ENCODE data around the gene SLC38A6. TPM values are rescaled to one million over a fixed set of nuclear protein-coding genes. Genes with fewer than 3 reads are reported as not detected.

Gene SLC38A6
- total RNA-seq, 1 experiment from 2014 or later = 6.0 TPM

DNA sequence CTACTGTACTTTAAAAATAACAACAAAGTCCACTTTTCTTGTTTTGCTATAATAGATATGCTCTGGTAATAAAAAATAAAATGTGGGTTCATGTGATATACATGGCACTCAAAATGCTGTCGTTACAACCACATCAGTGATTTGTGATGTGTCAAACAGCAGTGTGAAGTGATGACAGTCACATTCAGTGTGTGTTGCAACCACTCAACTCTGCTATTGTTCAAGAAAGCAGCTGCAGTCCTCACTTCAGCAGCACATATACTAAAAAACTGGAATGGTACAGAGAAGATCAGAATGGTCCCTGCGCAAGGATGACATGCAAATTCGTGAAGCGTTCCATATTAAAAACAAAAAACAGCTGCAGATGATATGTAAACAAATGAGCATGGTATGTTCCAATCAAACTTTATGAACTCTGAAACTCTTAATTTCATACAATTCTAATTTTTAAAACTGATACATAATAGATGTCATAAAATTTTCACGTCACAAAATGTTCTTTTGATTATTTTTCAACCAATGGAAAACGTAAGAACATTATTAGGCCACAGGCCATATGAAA lies 6.9 kb upstream of the SLC38A6 start:
- Histone ChIP-seq H2AFZ (ENCODE audit: low read length) (no peak overlapping the region), H3K4me2 (ENCODE audit: insufficient read depth, insufficient read length, low read length) (no peak overlapping the region), H3K27me3 (ENCODE audit: insufficient read depth, low read length) (no peaks in the 10 kb centered on the region; the same call in 1 of the 2 replicates), H4K20me1 (ENCODE audit: control insufficient read depth, insufficient read depth, insufficient read length) (no peaks in the 10 kb centered on the region), H4K8ac (replicated peaks; ENCODE audit: insufficient read length, low read depth, low read length) (no peak overlapping the region), H3K23me2 (ENCODE audit: insufficient read length, low read depth, low read length, poor library complexity, severe bottlenecking) (no peaks in the 10 kb centered on the region), H2BK12ac (ENCODE audit: insufficient read length, low read depth, low read length) (no peak overlapping the region), H3K27ac (ENCODE audit: insufficient read length, low read depth, low read length) (no peak overlapping the region), H3K14ac (ENCODE audit: insufficient read depth, low read length) (no peak overlapping the region), H2AK5ac (ENCODE audit: insufficient read length, low read length) (no peak overlapping the region), H3K9ac (ENCODE audit: extremely low read depth, insufficient read length, low read length) (no peak overlapping the region), H2BK5ac (ENCODE audit: insufficient read length, low read length) (no peak overlapping the region), H3T11ph (ENCODE audit: low read length) (no peak overlapping the region), H4K5ac (ENCODE audit: insufficient read length, low read depth, low read length) (no peak overlapping the region), H3K18ac (ENCODE audit: insufficient read length, low read depth, low read length) (no peak overlapping the region), H3K56ac (ENCODE audit: insufficient read length, low read depth, low read length) (no peak overlapping the region), H4K91ac (ENCODE audit: insufficient read length, low read depth, low read length) (no peak overlapping the region), H3K23ac (ENCODE audit: insufficient read length, low read depth, low read length) (no peak overlapping the region), H3K9me3 (ENCODE audit: control insufficient read depth, low read depth, low read length) (no peaks in the 10 kb centered on the region), H2BK120ac (ENCODE audit: low read depth, low read length, poor library complexity, severe bottlenecking) (no peak overlapping the region), H3K4ac (ENCODE audit: low read depth, low read length) (no peak overlapping the region), H3K79me1 (ENCODE audit: insufficient read depth, low read depth, low read length, poor library complexity, severe bottlenecking) (no peaks in the 10 kb centered on the region), H2BK15ac (ENCODE audit: low read depth, low read length) (no peak overlapping the region), H3K79me2 (ENCODE audit: insufficient read depth, low read length) (no peaks in the 10 kb centered on the region), H3K4me1 (ENCODE audit: insufficient read depth, low read length) (no peaks in the 10 kb centered on the region; the same call in 1 of the 2 replicates), H2BK20ac (ENCODE audit: low read depth, low read length, poor library complexity, severe bottlenecking) (no peak overlapping the region)
- no peak for TF ChIP-seq CTCF (conservative IDR thresholded peaks at IDR 0.05)
- Mint-ChIP-seq H3K27me3 (ENCODE audit: low read depth) (no peaks in the 10 kb centered on the region), H3K9me3 (no peaks in the 10 kb centered on the region), H3K27ac (no peak overlapping the region), H3K4me3 (no peak overlapping the region), H3K4me1 (peaks cover 3 to 5% of the 10 kb centered on the region in 2 experiments; a peak in 3 of 4 replicates), H3K36me3 (ENCODE audit: insufficient read depth in 1 of 3, low read depth in 3 of 3) (peaks cover 2 to 42% (median 20%) of the 10 kb centered on the region in 3 experiments; a peak in 6 of 7 replicates)
- no peak for DNase-seq
- no CpG with 5 or more reads among the region's 6 CpGs for WGBS (ENCODE audit: extremely low coverage, insufficient read length, low lambda C conversion rate)
